Measurements from ENCODE around the gene SHC2. TPM values are rescaled to one million over a fixed set of nuclear protein-coding genes. Genes with fewer than 3 reads are reported as not detected.

The SHC2 gene
- total and polyA plus RNA-seq, 2 donors (not counting 1 experiment from before 2014, with no cell fraction given) = 0.02 to 2.5 TPM

DNA sequence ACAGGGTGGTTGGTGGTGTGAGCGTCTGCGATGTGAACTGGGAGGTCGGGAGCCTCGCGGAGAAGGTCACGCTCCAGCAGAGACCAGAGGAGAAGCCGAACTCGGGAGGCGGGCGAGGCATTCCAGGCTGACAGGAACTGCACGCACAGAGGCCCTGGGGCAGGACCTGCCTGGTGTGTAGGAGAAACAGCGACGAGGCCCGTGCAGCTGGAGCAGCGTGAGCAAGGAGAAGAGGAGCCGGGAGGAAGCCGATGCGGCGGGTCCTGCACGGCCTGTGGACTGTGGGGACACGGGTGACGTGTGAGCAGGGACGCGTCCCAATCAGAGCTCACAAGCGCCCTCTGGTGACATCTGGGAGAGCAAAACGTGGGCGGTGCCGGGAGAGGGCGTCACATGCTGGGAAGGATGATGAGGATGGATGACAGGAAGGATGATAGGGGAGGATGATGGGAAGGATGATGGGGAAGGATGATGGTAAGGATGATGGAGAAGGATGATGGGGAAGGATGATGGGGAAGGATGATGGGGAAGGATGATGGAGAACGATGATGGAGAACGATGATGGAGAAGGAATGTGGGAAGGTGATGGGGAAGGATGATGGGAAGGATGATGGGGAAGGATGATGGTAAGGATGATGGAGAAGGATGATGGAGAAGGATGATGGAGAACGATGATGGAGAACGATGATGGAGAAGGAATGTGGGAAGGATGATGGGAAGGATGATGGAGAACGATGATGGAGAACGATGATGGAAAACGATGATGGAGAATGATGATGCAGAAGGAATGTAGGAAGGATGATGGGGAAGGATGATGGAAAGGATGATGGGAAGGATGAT, 19.4 kb upstream of the SHC2 start:
- Histone ChIP-seq H2AFZ (ENCODE audit: low read length) (no peak overlapping the region), H3K9ac (ENCODE audit: insufficient read depth, low read length) (no peak overlapping the region), H3K4me3 (replicated peaks in 1 of 4; ENCODE audit: control extremely low read depth in 1 of 4, insufficient read depth in 1 of 4, low read depth in 3 of 4, low read length in 4 of 4) (peak overlapping the region in 1 of 4 experiments; percentile 10), H3K36me3 (ENCODE audit: control insufficient read depth, insufficient read depth, low read length) (no peaks in the 10 kb centered on the region), H3K4me2 (ENCODE audit: extremely low read depth, insufficient read depth, low read length) (no peak overlapping the region), H3K27ac (ENCODE audit: insufficient read depth, low read length) (no peak overlapping the region), H3K79me2 (ENCODE audit: control insufficient read depth, insufficient read depth, low read length) (no peaks in the 10 kb centered on the region), H3K27me3 (ENCODE audit: control insufficient read depth, insufficient read depth, low read length) (no peaks in the 10 kb centered on the region), H4K20me1 (ENCODE audit: control insufficient read depth, extremely low read depth, insufficient read depth, low read length) (no peaks in the 10 kb centered on the region), H3K9me3 (ENCODE audit: control insufficient read depth, insufficient read depth, low read depth, low read length) (no peaks in the 10 kb centered on the region), H3K4me1 (ENCODE audit: control insufficient read depth, extremely low read depth, insufficient read depth, low read length) (no peaks in the 10 kb centered on the region)
- peak; percentile 37 to 56 for TF ChIP-seq CTCF (conservative IDR thresholded peaks at IDR 0.05 in 1 of 2, IDR thresholded peaks at IDR 0.05 in 1 of 2; ENCODE audit: low read depth in 1 of 2, low read length in 2 of 2)
- no peak for TF ChIP-seq EZH2 (IDR thresholded peaks at IDR 0.05; ENCODE audit: low read length, missing control alignments)
- DNase-seq (ENCODE audit: low read depth in 2 of 2) = peak; percentile 25 to 42

DNA sequence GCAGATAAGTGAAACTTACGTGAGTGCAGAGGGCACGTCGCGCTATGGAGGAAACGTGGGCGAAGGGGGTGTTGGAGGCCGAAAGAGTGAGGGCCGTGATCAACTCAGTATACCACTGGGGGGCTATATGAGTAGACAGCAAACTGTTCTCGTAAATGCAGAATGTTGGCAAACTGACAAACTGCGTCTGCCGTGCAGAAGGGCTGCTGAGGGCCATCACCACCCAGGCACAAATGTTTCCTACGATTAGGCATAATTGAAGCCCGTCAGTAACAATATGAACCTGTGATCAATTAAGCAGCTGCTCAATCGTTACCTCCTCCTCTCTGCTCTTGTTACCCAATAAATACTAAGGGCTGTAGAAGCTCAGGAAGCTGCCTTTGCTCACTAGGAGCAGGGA, 18.1 kb upstream of the SHC2 start:
- Histone ChIP-seq H3K36me3 (ENCODE audit: control insufficient read depth, insufficient read depth, low read length) (no peaks in the 10 kb centered on the region), H3K9ac (ENCODE audit: insufficient read depth, low read length) (no peak overlapping the region), H3K4me3 (replicated peaks in 1 of 4; ENCODE audit: control extremely low read depth in 1 of 4, insufficient read depth in 1 of 4, low read depth in 3 of 4, low read length in 4 of 4) (no peak overlapping the region), H3K4me1 (ENCODE audit: control insufficient read depth, extremely low read depth, insufficient read depth, low read length) (no peaks in the 10 kb centered on the region), H3K27ac (ENCODE audit: insufficient read depth, low read length) (no peak overlapping the region), H3K9me3 (ENCODE audit: control insufficient read depth, insufficient read depth, low read depth, low read length) (no peaks in the 10 kb centered on the region), H3K27me3 (ENCODE audit: control insufficient read depth, insufficient read depth, low read length) (no peaks in the 10 kb centered on the region), H3K79me2 (ENCODE audit: control insufficient read depth, insufficient read depth, low read length) (no peaks in the 10 kb centered on the region), H3K4me2 (ENCODE audit: extremely low read depth, insufficient read depth, low read length) (no peak overlapping the region), H4K20me1 (ENCODE audit: control insufficient read depth, extremely low read depth, insufficient read depth, low read length) (no peaks in the 10 kb centered on the region), H2AFZ (ENCODE audit: low read length) (no peak overlapping the region)
- no peak for DNase-seq (ENCODE audit: low read depth in 2 of 2)
- TF ChIP-seq EZH2 (IDR thresholded peaks at IDR 0.05; ENCODE audit: low read length, missing control alignments) (no peak), CTCF (conservative IDR thresholded peaks at IDR 0.05 in 1 of 2, IDR thresholded peaks at IDR 0.05 in 1 of 2; ENCODE audit: low read depth in 1 of 2, low read length in 2 of 2) (no peak)

- Histone ChIP-seq H3K9ac (ENCODE audit: insufficient read depth, low read length) (no peak overlapping the region), H3K4me3 (replicated peaks in 1 of 4; ENCODE audit: control extremely low read depth in 1 of 4, insufficient read depth in 1 of 4, low read depth in 3 of 4, low read length in 4 of 4) (no peak overlapping the region), H2AFZ (ENCODE audit: low read length) (no peak overlapping the region)
Measured at GRCh38 chr19:478236-478903, 17.5 kb upstream of the SHC2 start.

More at GRCh38 chr19:478236-478903, 17.5 kb upstream of the SHC2 start:
- Histone ChIP-seq H3K36me3 (ENCODE audit: control insufficient read depth, insufficient read depth, low read length) (no peaks in the 10 kb centered on the region), H3K9me3 (ENCODE audit: control insufficient read depth, insufficient read depth, low read depth, low read length) (no peaks in the 10 kb centered on the region), H4K20me1 (ENCODE audit: control insufficient read depth, extremely low read depth, insufficient read depth, low read length) (no peaks in the 10 kb centered on the region), H3K4me1 (ENCODE audit: control insufficient read depth, extremely low read depth, insufficient read depth, low read length) (no peaks in the 10 kb centered on the region), H3K27ac (ENCODE audit: insufficient read depth, low read length) (no peak overlapping the region), H3K27me3 (ENCODE audit: control insufficient read depth, insufficient read depth, low read length) (no peaks in the 10 kb centered on the region), H3K4me2 (ENCODE audit: extremely low read depth, insufficient read depth, low read length) (no peak overlapping the region), H3K79me2 (ENCODE audit: control insufficient read depth, insufficient read depth, low read length) (no peaks in the 10 kb centered on the region)
- DNase-seq (ENCODE audit: low read depth in 2 of 2) = no peak
- TF ChIP-seq EZH2 (IDR thresholded peaks at IDR 0.05; ENCODE audit: low read length, missing control alignments) (no peak), CTCF (conservative IDR thresholded peaks at IDR 0.05 in 1 of 2, IDR thresholded peaks at IDR 0.05 in 1 of 2; ENCODE audit: low read depth in 1 of 2, low read length in 2 of 2) (no peak)
